GM23338 (cell line): ENCODE measurements around the gene REG4. TPM values are rescaled to one million over a fixed set of nuclear protein-coding genes. Genes with fewer than 3 reads are reported as not detected.
"Not testable (repeated sequence)": the region's sequence is repeated elsewhere in the genome, so short reads cannot be mapped to it uniquely, and the experiment has no call there.

ENCODE experiments used
- ATAC-seq: fragments of 200-7000 bp; cut with Tn5 transposase; 3 replicates; pipeline ENCODE4 v1.9.1; 2020
- DNase-seq: peaks from one replicate; pipeline ENCODE4 v3.0.0-alpha.2; 2015; ENCODE audit warnings: low spot score
- H2AFZ ChIP-seq: fragments of 200-600 bp; sonication (generic); 2 replicates; pipeline ENCODE4 v1.8.0; 2016; ENCODE audit warnings: antibody characterized with exemption, mild to moderate bottlenecking, moderate library complexity
- H3F3A ChIP-seq: fragments of 200-600 bp; sonication (generic); replicated peaks from 2 replicates; pipeline ENCODE4 v1.8.0; 2017; ENCODE audit warnings: antibody characterized with exemption, mixed run types, low read depth
- H3K27ac ChIP-seq: fragments of 200-600 bp; sonication (generic); 2 replicates; pipeline ENCODE4 v1.6.1; 2016; ENCODE audit warnings: low read depth
- H3K27me3 ChIP-seq: fragments of 200-600 bp; sonication (generic); 2 replicates; pipeline ENCODE4 v1.8.0; 2016; ENCODE audit warnings: mild to moderate bottlenecking, mixed run types, moderate library complexity; ENCODE audit not compliant: insufficient read depth
- H3K36me3 ChIP-seq: fragments of 200-600 bp; sonication (generic); 2 replicates; pipeline ENCODE4 v1.8.0; 2016; ENCODE audit warnings: mild to moderate bottlenecking; ENCODE audit not compliant: insufficient read depth
- H3K4me1 ChIP-seq: fragments of 200-600 bp; sonication (generic); 2 replicates; pipeline ENCODE4 v1.8.0; 2016; ENCODE audit warnings: mild to moderate bottlenecking, moderate library complexity; ENCODE audit not compliant: insufficient read depth
- H3K4me2 ChIP-seq: fragments of 200-600 bp; sonication (generic); 2 replicates; pipeline ENCODE4 v1.7.1; 2017; ENCODE audit warnings: mixed run types
- H3K4me3 ChIP-seq: fragments of 200-600 bp; sonication (generic); 2 replicates; pipeline ENCODE4 v1.6.1; 2016; ENCODE audit warnings: mixed run types
- H3K79me2 ChIP-seq: fragments of 200-600 bp; sonication (generic); replicated peaks from 2 replicates; pipeline ENCODE4 v1.8.0; 2017; ENCODE audit warnings: mild to moderate bottlenecking; ENCODE audit not compliant: insufficient read depth
- H3K9me2 ChIP-seq: fragments of 200-600 bp; sonication (generic); 2 replicates; pipeline ENCODE4 v1.8.0; 2017; ENCODE audit not compliant: insufficient read depth
- H4K20me1 ChIP-seq: fragments of 200-600 bp; sonication (generic); replicated peaks from 2 replicates; pipeline ENCODE4 v1.8.0; 2017; ENCODE audit warnings: mild to moderate bottlenecking; ENCODE audit not compliant: insufficient read depth
- H3K27ac Mint-ChIP-seq: 2 replicates; pipeline ENCODE4 v1.8.0; 2020; ENCODE audit warnings: inconsistent platforms, mild to moderate bottlenecking, moderate library complexity, mixed read lengths
- H3K27me3 Mint-ChIP-seq: 3 replicates; pipeline ENCODE4 v1.8.0; 2022; ENCODE audit warnings: low read depth, mild to moderate bottlenecking, moderate library complexity, mixed read lengths, inconsistent platforms; ENCODE audit not compliant: insufficient read depth, poor library complexity
- H3K36me3 Mint-ChIP-seq: 3 replicates; pipeline ENCODE4 v1.8.0; 2021; ENCODE audit warnings: low read depth, mild to moderate bottlenecking, inconsistent platforms, moderate library complexity, mixed read lengths
- H3K4me1 Mint-ChIP-seq: 3 replicates; pipeline ENCODE4 v1.8.0; 2020; ENCODE audit warnings: mild to moderate bottlenecking, inconsistent platforms, mixed read lengths
- H3K4me3 Mint-ChIP-seq: 3 replicates; pipeline ENCODE4 v1.8.0; 2021; ENCODE audit warnings: moderate library complexity, mild to moderate bottlenecking, inconsistent platforms, mixed read lengths
- H3K9me3 Mint-ChIP-seq: 3 replicates; pipeline ENCODE4 v1.8.0; 2020; ENCODE audit warnings: moderate library complexity, mild to moderate bottlenecking, inconsistent platforms, mixed read lengths
- CREB1 ChIP-seq: fragments of 250-450 bp; sonication (Bioruptor Pico); IDR thresholded peaks from 2 replicates; pipeline ENCODE4 v1.5.0; 2020; ENCODE audit warnings: low read depth, mild to moderate bottlenecking, moderate library complexity
- STAT1 ChIP-seq: IDR thresholded peaks from one replicate; pipeline ENCODE4 v1.6.1; 2016; ENCODE audit warnings: antibody characterized with exemption; ENCODE audit not compliant: unreplicated experiment
- ZNF331 ChIP-seq: fragments of 250-450 bp; sonication (Bioruptor Pico); IDR thresholded peaks from 2 replicates; pipeline ENCODE4 v1.5.0; 2020; ENCODE audit warnings: low read depth, mild to moderate bottlenecking, moderate library complexity
- polyA plus RNA-seq: library from polyadenylated mRNA; unstranded; fragments of >200 nt; fragmentation: Nextera tagmentation; extraction: Ambion mirVana; gene quantifications from 2 replicates; pipeline ENCODE4 v1.2.1, GENCODE V29; 2016
- total RNA-seq: library from RNA; depleted of rRNA; stranded (reverse); fragments of >200 nt; shearing (Covaris generic); gene quantifications from 2 replicates; pipeline ENCODE4 v1.2.3, GENCODE V29; 2014
- TF ChIP-seq, protein P1 (sequence below): fragments of 250-450 bp; sonication (Bioruptor Pico); IDR thresholded peaks from 2 replicates; pipeline ENCODE4 v1.5.0; 2020; ENCODE audit warnings: mild to moderate bottlenecking, moderate library complexity

The REG4 gene
- total and polyA plus RNA-seq, 2 experiments from 2014 or later, result not detected

GRCh38 chr1:119829006-119829405 is 17.7 kb upstream of the REG4 start:
- H3K9me2 ChIP-seq, H3K36me3 Mint-ChIP-seq, H4K20me1 ChIP-seq, H2AFZ ChIP-seq, H3K79me2 ChIP-seq, H3K27ac Mint-ChIP-seq, H3K27me3 ChIP-seq, H3K4me2 ChIP-seq, DNase-seq, H3K4me1 ChIP-seq, H3K36me3 ChIP-seq, H3K27ac ChIP-seq, ATAC-seq, H3K4me3 Mint-ChIP-seq, H3K4me3 ChIP-seq, H3K27me3 Mint-ChIP-seq, H3F3A ChIP-seq, H3K9me3 Mint-ChIP-seq: not testable (repeated sequence)
- peaks cover 10% of the 10 kb centered on the region for H3K4me1 Mint-ChIP-seq

DNA sequence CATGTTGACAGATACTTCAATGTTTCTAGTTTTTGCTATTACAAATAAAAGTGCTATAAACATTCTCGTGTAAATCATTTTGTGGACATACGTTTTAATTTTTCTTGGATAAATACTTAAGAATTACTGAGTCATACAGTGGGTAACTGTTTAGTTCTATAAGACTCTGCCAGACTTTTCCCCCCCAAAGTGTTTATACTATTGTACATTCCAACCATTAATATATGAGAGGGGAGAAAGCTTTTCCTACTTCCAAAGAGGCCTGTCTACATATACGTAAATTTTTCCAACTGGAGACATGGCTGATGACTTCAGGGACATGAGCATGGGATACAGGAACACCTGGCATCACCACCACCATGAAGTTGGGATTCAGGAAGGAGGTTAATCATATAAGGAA is 17.0 kb upstream of the REG4 start:
- H2AFZ ChIP-seq, result no peak overlapping the region
- no peaks in the 10 kb centered on the region for H4K20me1 ChIP-seq
- no peaks in the 10 kb centered on the region for H3K36me3 ChIP-seq
- 0 out of 2 replicates have a peak, but pooled peaks cover 4% of the 10 kb centered on the region for H3K9me2 ChIP-seq
- DNase-seq, result no peak
- Mint-ChIP-seq H3K27me3 (no peaks in the 10 kb centered on the region), H3K9me3 (no peaks in the 10 kb centered on the region; the same call in 2 of the 3 replicates), H3K4me3 (no peak overlapping the region), H3K27ac (no peak overlapping the region), H3K4me1 (peaks cover 10% of the 10 kb centered on the region), H3K36me3 (no peaks in the 10 kb centered on the region)
- no peak overlapping the region for H3K4me3 ChIP-seq
- ATAC-seq, result no peak
- peaks cover 5% of the 10 kb centered on the region; the same call in 1 of the 2 replicates for H3K4me1 ChIP-seq
- TF ChIP-seq, protein P1, sequence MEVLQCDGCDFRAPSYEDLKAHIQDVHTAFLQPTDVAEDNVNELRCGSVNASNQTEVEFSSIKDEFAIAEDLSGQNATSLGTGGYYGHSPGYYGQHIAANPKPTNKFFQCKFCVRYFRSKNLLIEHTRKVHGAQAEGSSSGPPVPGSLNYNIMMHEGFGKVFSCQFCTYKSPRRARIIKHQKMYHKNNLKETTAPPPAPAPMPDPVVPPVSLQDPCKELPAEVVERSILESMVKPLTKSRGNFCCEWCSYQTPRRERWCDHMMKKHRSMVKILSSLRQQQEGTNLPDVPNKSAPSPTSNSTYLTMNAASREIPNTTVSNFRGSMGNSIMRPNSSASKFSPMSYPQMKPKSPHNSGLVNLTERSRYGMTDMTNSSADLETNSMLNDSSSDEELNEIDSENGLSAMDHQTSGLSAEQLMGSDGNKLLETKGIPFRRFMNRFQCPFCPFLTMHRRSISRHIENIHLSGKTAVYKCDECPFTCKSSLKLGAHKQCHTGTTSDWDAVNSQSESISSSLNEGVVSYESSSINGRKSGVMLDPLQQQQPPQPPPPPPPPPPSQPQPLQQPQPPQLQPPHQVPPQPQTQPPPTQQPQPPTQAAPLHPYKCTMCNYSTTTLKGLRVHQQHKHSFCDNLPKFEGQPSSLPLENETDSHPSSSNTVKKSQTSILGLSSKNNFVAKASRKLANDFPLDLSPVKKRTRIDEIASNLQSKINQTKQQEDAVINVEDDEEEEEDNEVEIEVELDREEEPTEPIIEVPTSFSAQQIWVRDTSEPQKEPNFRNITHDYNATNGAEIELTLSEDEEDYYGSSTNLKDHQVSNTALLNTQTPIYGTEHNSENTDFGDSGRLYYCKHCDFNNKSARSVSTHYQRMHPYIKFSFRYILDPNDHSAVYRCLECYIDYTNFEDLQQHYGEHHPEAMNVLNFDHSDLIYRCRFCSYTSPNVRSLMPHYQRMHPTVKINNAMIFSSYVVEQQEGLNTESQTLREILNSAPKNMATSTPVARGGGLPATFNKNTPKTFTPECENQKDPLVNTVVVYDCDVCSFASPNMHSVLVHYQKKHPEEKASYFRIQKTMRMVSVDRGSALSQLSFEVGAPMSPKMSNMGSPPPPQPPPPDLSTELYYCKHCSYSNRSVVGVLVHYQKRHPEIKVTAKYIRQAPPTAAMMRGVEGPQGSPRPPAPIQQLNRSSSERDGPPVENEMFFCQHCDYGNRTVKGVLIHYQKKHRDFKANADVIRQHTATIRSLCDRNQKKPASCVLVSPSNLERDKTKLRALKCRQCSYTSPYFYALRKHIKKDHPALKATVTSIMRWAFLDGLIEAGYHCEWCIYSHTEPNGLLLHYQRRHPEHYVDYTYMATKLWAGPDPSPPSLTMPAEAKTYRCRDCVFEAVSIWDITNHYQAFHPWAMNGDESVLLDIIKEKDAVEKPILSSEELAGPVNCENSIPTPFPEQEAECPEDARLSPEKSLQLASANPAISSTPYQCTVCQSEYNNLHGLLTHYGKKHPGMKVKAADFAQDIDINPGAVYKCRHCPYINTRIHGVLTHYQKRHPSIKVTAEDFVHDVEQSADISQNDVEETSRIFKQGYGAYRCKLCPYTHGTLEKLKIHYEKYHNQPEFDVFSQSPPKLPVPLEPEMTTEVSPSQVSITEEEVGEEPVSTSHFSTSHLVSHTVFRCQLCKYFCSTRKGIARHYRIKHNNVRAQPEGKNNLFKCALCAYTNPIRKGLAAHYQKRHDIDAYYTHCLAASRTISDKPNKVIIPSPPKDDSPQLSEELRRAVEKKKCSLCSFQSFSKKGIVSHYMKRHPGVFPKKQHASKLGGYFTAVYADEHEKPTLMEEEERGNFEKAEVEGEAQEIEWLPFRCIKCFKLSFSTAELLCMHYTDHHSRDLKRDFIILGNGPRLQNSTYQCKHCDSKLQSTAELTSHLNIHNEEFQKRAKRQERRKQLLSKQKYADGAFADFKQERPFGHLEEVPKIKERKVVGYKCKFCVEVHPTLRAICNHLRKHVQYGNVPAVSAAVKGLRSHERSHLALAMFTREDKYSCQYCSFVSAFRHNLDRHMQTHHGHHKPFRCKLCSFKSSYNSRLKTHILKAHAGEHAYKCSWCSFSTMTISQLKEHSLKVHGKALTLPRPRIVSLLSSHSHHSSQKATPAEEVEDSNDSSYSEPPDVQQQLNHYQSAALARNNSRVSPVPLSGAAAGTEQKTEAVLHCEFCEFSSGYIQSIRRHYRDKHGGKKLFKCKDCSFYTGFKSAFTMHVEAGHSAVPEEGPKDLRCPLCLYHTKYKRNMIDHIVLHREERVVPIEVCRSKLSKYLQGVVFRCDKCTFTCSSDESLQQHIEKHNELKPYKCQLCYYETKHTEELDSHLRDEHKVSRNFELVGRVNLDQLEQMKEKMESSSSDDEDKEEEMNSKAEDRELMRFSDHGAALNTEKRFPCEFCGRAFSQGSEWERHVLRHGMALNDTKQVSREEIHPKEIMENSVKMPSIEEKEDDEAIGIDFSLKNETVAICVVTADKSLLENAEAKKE (CRISPR knock-in tag), result no peak
- TF ChIP-seq ZNF331 (no peak), STAT1 (no peak), CREB1 (CRISPR knock-in tag) (no peak)
- H3K27me3 ChIP-seq, result no peaks in the 10 kb centered on the region
- H3K4me2 ChIP-seq, result no peak overlapping the region
- no peaks in the 10 kb centered on the region for H3F3A ChIP-seq
- no peak overlapping the region for H3K27ac ChIP-seq
- H3K79me2 ChIP-seq, result no peaks in the 10 kb centered on the region
